Fibroblast of skin of back (primary cell): Measurements from ENCODE around the gene AMACR.
"Not testable (repeated sequence)": the region's sequence is repeated elsewhere in the genome, so short reads cannot be mapped to it uniquely, and the experiment has no call there.

Experiments
- DNase-seq: peaks from one replicate; pipeline ENCODE4 v3.0.0-alpha.2; 2013

Gene AMACR

GRCh38 chr5:33966805-33967204, 41.0 kb downstream of the AMACR start:
- no peak for DNase-seq

- DNase-seq = no peak
Observed at GRCh38 chr5:33964132-33964700, 43.6 kb downstream of the AMACR start.

- DNase-seq = no peak
Observed at GRCh38 chr5:33958176-33958575, 49.7 kb downstream of the AMACR start.

GRCh38 chr5:33957577-33958150, 50.2 kb downstream of the AMACR start:
- DNase-seq = no peak

GRCh38 chr5:33952175-33952574, 55.7 kb downstream of the AMACR start:
- not testable (repeated sequence) for DNase-seq

- DNase-seq = no peak
Observed at GRCh38 chr5:33944543-33945132, 63.2 kb downstream of the AMACR start.

GRCh38 chr5:33941090-33941489, 66.8 kb downstream of the AMACR start:
- no peak for DNase-seq

GRCh38 chr5:33939556-33940262, 68.1 kb downstream of the AMACR start:
- no peak for DNase-seq

- no peak for DNase-seq
Observed at GRCh38 chr5:33938881-33939280, 69.0 kb downstream of the AMACR start.

GRCh38 chr5:33938507-33938796, 69.4 kb downstream of the AMACR start:
- DNase-seq = no peak

GRCh38 chr5:33937707-33938506, 69.9 kb downstream of the AMACR start:
- DNase-seq = no peak

GRCh38 chr5:33937017-33937706, 70.7 kb downstream of the AMACR start:
- DNase-seq = no peak

GRCh38 chr5:33936381-33937016, 71.4 kb downstream of the AMACR start, which contains the start of gene RXFP3:
Gene RXFP3, plus strand, starts transcription at chr5:33936386. Its CDS starts 355 bp downstream, at chr5:33936741.
- peak; percentile 31 for DNase-seq
